OCI-LY7 (cell line): ENCODE results near the gene GRIK1. TPM values are rescaled to one million over a fixed set of nuclear protein-coding genes. Genes with fewer than 3 reads are reported as not detected.

Experiments used
- BruUV-seq: library from RNA; stranded (reverse); fragments of 400-500 nt; replicated peaks from 2 replicates; lab custom pipeline; 2021; lab: Mats Ljungman, UMichigan
- CTCF ChIA-PET: fragments of 300-600 bp; sonication (Branson Sonifier 250); formaldehyde crosslinking; loops from one replicate; lab custom pipeline; 2022; ENCODE audit warnings: antibody characterized with exemption; ENCODE audit not compliant: unreplicated experiment; lab: Charles Lee
- POLR2A ChIA-PET: fragments of 300-600 bp; sonication (Branson Sonifier 250); formaldehyde crosslinking; loops from one replicate; lab custom pipeline; 2022; ENCODE audit warnings: antibody characterized with exemption; lab: Charles Lee
- DNase-seq: peaks from one replicate; pipeline ENCODE4 v3.0.0-alpha.2; 2015; ENCODE audit warnings: low spot score
- H2AFZ ChIP-seq: fragments of 200-600 bp; sonication (generic), shearing (Covaris generic); 2 replicates; pipeline ENCODE4 v1.6.1; 2014; ENCODE audit warnings: mild to moderate bottlenecking, antibody characterized with exemption, low read length, moderate library complexity
- H3K27ac ChIP-seq: fragments of 200-600 bp; sonication (generic); 2 replicates; pipeline ENCODE4 v1.5.1; 2014; ENCODE audit warnings: mixed run types, low read depth, mild to moderate bottlenecking, moderate library complexity, low read length, inconsistent platforms; ENCODE audit not compliant: poor library complexity, severe bottlenecking
- H3K36me3 ChIP-seq: fragments of 200-600 bp; sonication (generic); 2 replicates; pipeline ENCODE4 v1.6.1; 2014; ENCODE audit warnings: mild to moderate bottlenecking, antibody characterized with exemption, low read length, moderate library complexity, mixed read lengths; ENCODE audit not compliant: insufficient read depth
- H3K4me1 ChIP-seq: fragments of 200-600 bp; sonication (generic); 2 replicates; pipeline ENCODE4 v1.5.1; 2014; ENCODE audit warnings: mild to moderate bottlenecking, low read length; ENCODE audit not compliant: insufficient read depth, poor library complexity, severe bottlenecking
- H3K4me2 ChIP-seq: fragments of 200-600 bp; sonication (generic); 2 replicates; pipeline ENCODE4 v1.6.1; 2014; ENCODE audit warnings: mild to moderate bottlenecking, low read length
- H3K4me3 ChIP-seq: fragments of 200-600 bp; sonication (generic); 2 replicates; pipeline ENCODE4 v1.5.1; 2014; ENCODE audit warnings: mild to moderate bottlenecking, low read depth, low read length; ENCODE audit not compliant: poor library complexity, severe bottlenecking
- H3K79me2 ChIP-seq: fragments of 200-600 bp; sonication (generic); 2 replicates; pipeline ENCODE4 v1.6.1; 2016; ENCODE audit warnings: low read depth, mild to moderate bottlenecking, low read length, moderate library complexity, mixed read lengths; ENCODE audit not compliant: insufficient read depth
- H3K9me2 ChIP-seq: fragments of 200-600 bp; sonication (generic); 2 replicates; pipeline ENCODE4 v1.6.1; 2016; ENCODE audit warnings: mild to moderate bottlenecking, low read length, mixed read lengths; ENCODE audit not compliant: insufficient read depth
- H3K9me3 ChIP-seq: fragments of 200-600 bp; sonication (generic); 2 replicates; pipeline ENCODE4 v1.6.1; 2014; ENCODE audit warnings: mild to moderate bottlenecking, mixed run types, low read length, mixed read lengths
- H4K20me1 ChIP-seq: fragments of 200-600 bp; sonication (generic); 2 replicates; pipeline ENCODE4 v1.6.1; 2014; ENCODE audit warnings: mild to moderate bottlenecking, antibody characterized with exemption, low read length, moderate library complexity, mixed read lengths; ENCODE audit not compliant: insufficient read depth
- CTCF ChIP-seq: fragments of 200-600 bp; sonication (generic); conservative IDR thresholded peaks from 2 replicates; pipeline ENCODE4 v1.5.1; 2014; ENCODE audit warnings: mild to moderate bottlenecking, antibody characterized with exemption, low read length, moderate library complexity, mixed read lengths
- EZH2phosphoT487 ChIP-seq: fragments of 200-600 bp; sonication (generic); IDR thresholded peaks from 2 replicates; pipeline ENCODE4 v1.6.1; 2018; ENCODE audit warnings: low read depth, borderline replicate concordance, mild to moderate bottlenecking, mixed run types, antibody characterized with exemption, low read length, moderate library complexity, mixed read lengths
- intact Hi-C: fragments of 100-400 bp; cut with micrococcal nuclease; formaldehyde crosslinking; loops from one replicate; pipeline ENCODE4 v1.10.0; 2022; ENCODE audit not compliant: unreplicated experiment
- total RNA-seq, 2 experiments: library from RNA; depleted of rRNA in 1 of 2; stranded (reverse); fragments of >200 nt in 1 of 2; shearing (Covaris generic) in 1 of 2; gene quantifications; 2 replicates each; pipeline ENCODE4 v1.2.3, GENCODE V29; 2014 to 2022

The GRIK1 gene
- total RNA-seq, 2 experiments from 2014 or later = 4.1 TPM; not detected in 1

GRCh38 chr21:29501451-29501850 is 438.3 kb downstream of the GRIK1 start:
- DNase-seq = no peak
- no peaks in the 10 kb centered on the region for H3K9me3 ChIP-seq
- BruUV-seq = no TSS peak
- H3K9me2 ChIP-seq = no peaks in the 10 kb centered on the region
- ChIA-PET POLR2A (no interaction called here), CTCF (no interaction called here)
- intact Hi-C loops = no loop called here
- TF ChIP-seq EZH2phosphoT487 (no peak), CTCF (no peak)
- H3K4me2 ChIP-seq = no peak overlapping the region
- no peak overlapping the region for H3K27ac ChIP-seq
- no peaks in the 10 kb centered on the region for H3K36me3 ChIP-seq
- no peak overlapping the region for H3K4me3 ChIP-seq
- no peak overlapping the region for H2AFZ ChIP-seq
- no peaks in the 10 kb centered on the region for H3K79me2 ChIP-seq
- H4K20me1 ChIP-seq = no peaks in the 10 kb centered on the region
- no peaks in the 10 kb centered on the region for H3K4me1 ChIP-seq

GRCh38 chr21:29499734-29500343 is 440.0 kb downstream of the GRIK1 start:
- no peaks in the 10 kb centered on the region for H3K36me3 ChIP-seq
- no peaks in the 10 kb centered on the region for H3K79me2 ChIP-seq
- intact Hi-C loops = no loop called here
- H3K4me1 ChIP-seq = no peaks in the 10 kb centered on the region
- ChIA-PET CTCF (no interaction called here), POLR2A (interaction anchor here (0.6 kb wide), 1 partner anchor 493 kb away, joined by 3 read pairs; no protein-coding TSS in a partner anchor)
- TF ChIP-seq EZH2phosphoT487 (no peak), CTCF (peak; percentile 75)
- no peaks in the 10 kb centered on the region for H3K9me2 ChIP-seq
- BruUV-seq = no TSS peak
- no peak overlapping the region for H2AFZ ChIP-seq
- no peak overlapping the region for H3K4me2 ChIP-seq
- DNase-seq = no peak
- no peak overlapping the region for H3K27ac ChIP-seq
- H4K20me1 ChIP-seq = no peaks in the 10 kb centered on the region
- H3K4me3 ChIP-seq = no peak overlapping the region
- H3K9me3 ChIP-seq = no peaks in the 10 kb centered on the region

- ChIA-PET POLR2A (no interaction called here), CTCF (no interaction called here)
- no peaks in the 10 kb centered on the region for H3K79me2 ChIP-seq
- DNase-seq = no peak
- no peaks in the 10 kb centered on the region for H3K36me3 ChIP-seq
- no TSS peak for BruUV-seq
- no peak overlapping the region for H2AFZ ChIP-seq
- no peaks in the 10 kb centered on the region for H3K9me3 ChIP-seq
- no peaks in the 10 kb centered on the region for H3K9me2 ChIP-seq
- H3K4me2 ChIP-seq = no peak overlapping the region
- TF ChIP-seq CTCF (no peak), EZH2phosphoT487 (no peak)
- H4K20me1 ChIP-seq = no peaks in the 10 kb centered on the region
- H3K27ac ChIP-seq = no peak overlapping the region
- intact Hi-C loops = no loop called here
- H3K4me3 ChIP-seq = no peak overlapping the region
- no peaks in the 10 kb centered on the region for H3K4me1 ChIP-seq
Observed at GRCh38 chr21:29499229-29499628, 440.6 kb downstream of the GRIK1 start.
